CD14-positive monocyte (primary cell): Measurements from ENCODE around the gene PTGR1. TPM values are rescaled to one million over a fixed set of nuclear protein-coding genes. Genes with fewer than 3 reads are reported as not detected.

Experiments
- DNase-seq, 3 donors: peaks; one replicate each; pipeline ENCODE4 v3.0.0-alpha.2; 2011 to 2022
- H2AFZ ChIP-seq: 2 replicates; pipeline ENCODE4 v1.6.0; 2012; ENCODE audit warnings: mild to moderate bottlenecking, low read depth, low read length, inconsistent platforms; ENCODE audit not compliant: insufficient read depth, poor library complexity, severe bottlenecking
- H3K27ac ChIP-seq, 2 donors: 1 replicate in 1 of 2; 2 replicates in 1 of 2; pipeline ENCODE4 v1.5.1; 2012 to 2013; ENCODE audit warnings: low read length in 2 of 2, control low read depth in 1 of 2, inconsistent platforms in 1 of 2, low read depth in 1 of 2, mild to moderate bottlenecking in 1 of 2
- H3K27me3 ChIP-seq, 2 donors: one replicate each; pipeline versions ENCODE4 v1.6.0 to v1.6.1; 2011 to 2013; ENCODE audit warnings: low read length in 2 of 2; ENCODE audit not compliant: control insufficient read depth in 2 of 2, insufficient read depth in 2 of 2
- H3K36me3 ChIP-seq, 2 donors: replicated peaks in 1 of 2; 1 replicate in 1 of 2; 2 replicates in 1 of 2; pipeline versions ENCODE4 v1.5.1 to v1.6.1; 2012 to 2013; ENCODE audit warnings: low read length in 2 of 2, control low read depth in 1 of 2, inconsistent platforms in 1 of 2, mild to moderate bottlenecking in 1 of 2; ENCODE audit not compliant: insufficient read depth in 2 of 2, control insufficient read depth in 1 of 2
- H3K4me1 ChIP-seq, 2 donors: 1 replicate in 1 of 2; 2 replicates in 1 of 2; pipeline versions ENCODE4 v1.5.1 to v1.6.1; 2012 to 2013; ENCODE audit warnings: low read length in 2 of 2, control low read depth in 1 of 2, inconsistent platforms in 1 of 2, mild to moderate bottlenecking in 1 of 2, moderate library complexity in 1 of 2; ENCODE audit not compliant: insufficient read depth in 2 of 2, control insufficient read depth in 1 of 2
- H3K4me2 ChIP-seq: replicated peaks from 2 replicates; pipeline ENCODE3; 2012; ENCODE audit warnings: low read length, moderate library complexity, mild to moderate bottlenecking; ENCODE audit not compliant: poor library complexity, severe bottlenecking; ENCODE audit errors: extremely low read depth
- H3K4me3 ChIP-seq, 3 experiments: fragments of 200-600 bp in 1 of 3; sonication (generic) in 1 of 3; replicated peaks in 1 of 3; 1 replicate in 2 of 3; 2 replicates in 1 of 3; pipeline ENCODE4 v1.5.1; 2011 to 2013; ENCODE audit warnings: low read length in 3 of 3, mild to moderate bottlenecking in 3 of 3, control low read depth in 2 of 3, low read depth in 2 of 3, inconsistent platforms in 1 of 3, moderate library complexity in 1 of 3
- H3K79me2 ChIP-seq: 2 replicates; pipeline ENCODE4 v1.6.0; 2012; ENCODE audit warnings: mild to moderate bottlenecking, control low read depth, inconsistent platforms, low read length, moderate library complexity; ENCODE audit not compliant: insufficient read depth
- H3K9ac ChIP-seq: 2 replicates; pipeline ENCODE4 v1.6.0; 2017; ENCODE audit warnings: low read length, mild to moderate bottlenecking; ENCODE audit not compliant: insufficient read depth, poor library complexity, severe bottlenecking
- H3K9me3 ChIP-seq, 2 donors: replicated peaks in 1 of 2; 1 replicate in 1 of 2; 2 replicates in 1 of 2; pipeline versions ENCODE4 v1.5.1 to v1.6.1; 2012 to 2013; ENCODE audit warnings: low read length in 2 of 2, control low read depth in 1 of 2; ENCODE audit not compliant: control insufficient read depth in 1 of 2, insufficient read depth in 1 of 2
- H4K20me1 ChIP-seq: 2 replicates; pipeline ENCODE4 v1.6.0; 2012; ENCODE audit warnings: mild to moderate bottlenecking, low read length, control low read depth, moderate library complexity; ENCODE audit not compliant: insufficient read depth
- H3K27ac Mint-ChIP-seq, 7 donors: one replicate each; pipeline ENCODE4 v1.8.0; 2020; ENCODE audit warnings: mild to moderate bottlenecking in 7 of 7, mixed read lengths in 7 of 7, moderate library complexity in 6 of 7, inconsistent platforms in 2 of 7
- H3K27me3 Mint-ChIP-seq, 3 donors: one replicate each; pipeline ENCODE4 v1.8.0; 2021 to 2022; ENCODE audit warnings: low read depth in 3 of 3, mild to moderate bottlenecking in 3 of 3, mixed read lengths in 3 of 3, moderate library complexity in 3 of 3, inconsistent platforms in 1 of 3
- H3K36me3 Mint-ChIP-seq, 2 donors: one replicate each; pipeline ENCODE4 v1.8.0; 2020; ENCODE audit warnings: mixed read lengths in 2 of 2, inconsistent platforms in 1 of 2, mild to moderate bottlenecking in 1 of 2
- H3K4me1 Mint-ChIP-seq: one replicate; pipeline ENCODE4 v1.8.0; 2020; ENCODE audit warnings: mild to moderate bottlenecking, mixed read lengths
- H3K4me3 Mint-ChIP-seq, 2 donors: one replicate each; pipeline ENCODE4 v1.8.0; 2020; ENCODE audit warnings: mild to moderate bottlenecking in 2 of 2, mixed read lengths in 2 of 2, moderate library complexity in 1 of 2
- H3K9me3 Mint-ChIP-seq, 7 donors: one replicate each; pipeline ENCODE4 v1.8.0; 2020 to 2022; ENCODE audit warnings: mixed read lengths in 7 of 7, mild to moderate bottlenecking in 6 of 7, moderate library complexity in 6 of 7, inconsistent platforms in 2 of 7
- CTCF ChIP-seq: fragments of 200-600 bp; IDR thresholded peaks from one replicate; pipeline ENCODE4 v1.8.0; 2022; ENCODE audit warnings: antibody characterized with exemption, mild to moderate bottlenecking
- WGBS: methylation state at CpG from one replicate; pipeline ENCODE4 v1.1.5; 2013; ENCODE audit warnings: missing lambda C conversion rate; ENCODE audit not compliant: insufficient coverage; 5-methylcytosine and 5-hydroxymethylcytosine counted together
- intact Hi-C, 2 donors: fragments of 100-400 bp; cut with micrococcal nuclease; formaldehyde crosslinking; loops; one replicate each; pipeline versions ENCODE4 v1.15.0 to v1.15.1; 2023
- polyA plus RNA-seq, 3 donors: library from polyadenylated mRNA; depleted of rRNA in 1 of 3; unstranded in 2 of 3; stranded (reverse) in 1 of 3; fragments of 300-500 nt in 2 of 3; fragments of >200 nt in 1 of 3; fragmentation: Illumina TruSeq in 2 of 3; gene quantifications; 1 replicate in 2 of 3; 2 replicates in 1 of 3; pipeline ENCODE4 v1.2.3, GENCODE V29; 2012 to 2021

PTGR1 gene
- polyA plus RNA-seq, 3 donors: 0.41 to 1.1 (median 0.68) TPM

- H2AFZ ChIP-seq: no peak overlapping the region
- Mint-ChIP-seq H3K9me3 (peaks cover 0 to 6% (median 0%) of the 10 kb centered on the region in 7 donors), H3K27ac (no peak overlapping the region), H3K27me3 (peaks cover 14 to 40% (median 22%) of the 10 kb centered on the region in 3 donors), H3K4me3 (no peak overlapping the region), H3K4me1 (peaks cover 3% of the 10 kb centered on the region), H3K36me3 (no peaks in the 10 kb centered on the region)
- DNase-seq: no peak
- no peak for TF ChIP-seq CTCF
- peaks cover 0 to under 1% of the 10 kb centered on the region in 2 donors for H3K4me1 ChIP-seq
- no peak overlapping the region for H3K4me2 ChIP-seq
- no peaks in the 10 kb centered on the region for H3K79me2 ChIP-seq
- 100% methylated on average over 4 of the region's 9 CpGs for WGBS
- intact Hi-C loops: no loop called here
- no peak overlapping the region for H3K27ac ChIP-seq
- peaks cover 0 to 13% of the 10 kb centered on the region in 2 donors for H3K27me3 ChIP-seq
- H4K20me1 ChIP-seq: no peaks in the 10 kb centered on the region
- H3K4me3 ChIP-seq: no peak overlapping the region
- no peaks in the 10 kb centered on the region for H3K36me3 ChIP-seq
- H3K9ac ChIP-seq: no peak overlapping the region
- no peaks in the 10 kb centered on the region for H3K9me3 ChIP-seq
Measured at GRCh38 chr9:111605041-111605559, 5.7 kb upstream of the PTGR1 start.

- Histone ChIP-seq H3K4me3 (no peak overlapping the region), H3K4me2 (no peak overlapping the region), H3K79me2 (no peaks in the 10 kb centered on the region), H3K36me3 (no peaks in the 10 kb centered on the region), H3K9me3 (no peaks in the 10 kb centered on the region), H4K20me1 (no peaks in the 10 kb centered on the region), H2AFZ (no peak overlapping the region), H3K9ac (no peak overlapping the region), H3K4me1 (peaks cover 6 to 10% of the 10 kb centered on the region in 2 donors), H3K27ac (no peak overlapping the region), H3K27me3 (peaks cover 0 to 23% of the 10 kb centered on the region in 2 donors)
- Mint-ChIP-seq H3K36me3 (no peaks in the 10 kb centered on the region), H3K4me1 (peaks cover 12% of the 10 kb centered on the region), H3K4me3 (no peak overlapping the region), H3K9me3 (peaks cover 0 to 8% (median 3%) of the 10 kb centered on the region in 7 donors), H3K27ac (peak overlapping the region in 1 of 7 donors; percentile 68), H3K27me3 (peaks cover 22 to 49% (median 31%) of the 10 kb centered on the region in 3 donors)
- TF ChIP-seq CTCF: no peak
- DNase-seq: no peak
- 88% methylated on average over 3 of the region's 16 CpGs for WGBS
- intact Hi-C loops: no loop called here
Measured at GRCh38 chr9:111604054-111604615, 4.7 kb upstream of the PTGR1 start.
